K562 (cell line): ENCODE results near the gene TMEM107. TPM values are rescaled to one million over a fixed set of nuclear protein-coding genes. Genes with fewer than 3 reads are reported as not detected.

ENCODE experiments used
- ATAC-seq: fragments of 200-7000 bp; cut with Tn5 transposase; 3 replicates; pipeline ENCODE4 v1.9.1; 2020; ENCODE audit warnings: moderate library complexity
- BruUV-seq: library from RNA; stranded (reverse); fragments of 400-500 nt; replicated peaks from 2 replicates; lab custom pipeline; 2021; lab: Mats Ljungman, UMichigan
- CTCF ChIA-PET: fragments of 300-600 bp; formaldehyde crosslinking; extraction: SDS; loops from one replicate; lab custom pipeline; 2021; ENCODE audit warnings: low intra/inter-chr PET ratio; lab: Yijun Ruan, JAX
- POLR2A ChIA-PET: fragments of 300-600, 350-650 bp; sonication (Branson Sonifier 250); formaldehyde crosslinking; extraction: SDS; loops from one replicate; lab custom pipeline; 2021; ENCODE audit warnings: antibody characterized with exemption, inconsistent platforms; lab: Yijun Ruan, JAX
- DNase-seq, 4 experiments: peaks; one replicate each; pipeline versions ENCODE4 v3.0.0 to v3.0.0-alpha.2; 2011 to 2018; ENCODE audit warnings: low spot score in 3 of 4, mixed read lengths in 3 of 4; ENCODE audit errors: extremely low read depth in 1 of 4
- FAIRE-seq: peaks from 2 replicates; lab custom pipeline; 2011; peaks lifted over from hg19 to GRCh38; lab: Jason Lieb, UNC
- H2AFZ ChIP-seq: 2 replicates; pipeline ENCODE4 v1.6.0; 2011; ENCODE audit warnings: low read depth, low read length, control low read depth, inconsistent platforms
- H3K27ac ChIP-seq: fragments of 200-600 bp; 3 replicates; pipeline ENCODE4 v1.8.0; 2011; ENCODE audit warnings: low read depth, mild to moderate bottlenecking, control low read depth, inconsistent platforms, low read length, moderate library complexity, mixed read lengths; ENCODE audit errors: extremely low read depth
- H3K27me3 ChIP-seq, 2 experiments: fragments of 300-600 bp in 1 of 2; 2 replicates in 1 of 2; 3 replicates in 1 of 2; pipeline versions ENCODE4 v1.6.0 to v1.8.0; 2011; ENCODE audit warnings: inconsistent platforms in 2 of 2, low read length in 2 of 2, mild to moderate bottlenecking in 1 of 2, mixed read lengths in 1 of 2, moderate library complexity in 1 of 2; ENCODE audit not compliant: control insufficient read depth in 2 of 2, insufficient read depth in 2 of 2
- H3K36me3 ChIP-seq: fragments of 300-600 bp; 3 replicates; pipeline ENCODE4 v1.8.0; 2011; ENCODE audit warnings: mild to moderate bottlenecking, low read length, inconsistent platforms; ENCODE audit not compliant: control insufficient read depth, insufficient read depth
- H3K4me1 ChIP-seq, 2 experiments: fragments of 200-600 bp in 1 of 2; replicated peaks in 1 of 2; 2 replicates in 1 of 2; 3 replicates in 1 of 2; pipeline versions ENCODE4 v1.5.1 to v1.8.0; 2011; ENCODE audit warnings: inconsistent platforms in 2 of 2, low read length in 2 of 2, mild to moderate bottlenecking in 1 of 2, mixed read lengths in 1 of 2, moderate library complexity in 1 of 2; ENCODE audit not compliant: control insufficient read depth in 2 of 2, insufficient read depth in 2 of 2
- H3K4me2 ChIP-seq: 2 replicates; pipeline ENCODE4 v1.6.1; 2011; ENCODE audit warnings: low read length, control low read depth, inconsistent platforms, mixed read lengths; ENCODE audit not compliant: insufficient read depth
- H3K4me3 ChIP-seq: fragments of 200-600 bp; sonication (generic), shearing (Covaris generic); 2 replicates; pipeline ENCODE4 v1.5.1; 2016; ENCODE audit warnings: control low read depth, inconsistent platforms
- H3K79me2 ChIP-seq: fragments of 200-600 bp; 3 replicates; pipeline ENCODE4 v1.8.0; 2011; ENCODE audit warnings: low read length, inconsistent platforms; ENCODE audit not compliant: control insufficient read depth, insufficient read depth
- H3K9ac ChIP-seq, 2 experiments: 2 replicates each; pipeline versions ENCODE4 v1.6.0 to v1.6.1; 2011; ENCODE audit warnings: low read depth in 2 of 2, low read length in 2 of 2, control low read depth in 1 of 2, inconsistent platforms in 1 of 2, mild to moderate bottlenecking in 1 of 2, mixed read lengths in 1 of 2; ENCODE audit not compliant: insufficient read depth in 1 of 2
- H3K9me1 ChIP-seq: one replicate; pipeline ENCODE4 v1.6.0; 2011; ENCODE audit warnings: inconsistent platforms, mild to moderate bottlenecking, low read length, moderate library complexity; ENCODE audit not compliant: control insufficient read depth, insufficient read depth
- H3K9me3 ChIP-seq: replicated peaks from 2 replicates; pipeline ENCODE4 v1.5.1; 2011; ENCODE audit warnings: low read depth, low read length, inconsistent platforms; ENCODE audit not compliant: control insufficient read depth, insufficient read depth
- H4K20me1 ChIP-seq: replicated peaks from 2 replicates; pipeline ENCODE4 v1.6.1; 2011; ENCODE audit warnings: low read length, inconsistent platforms, mixed read lengths; ENCODE audit not compliant: control insufficient read depth, insufficient read depth
- EGR1 ChIP-seq: fragments of 450-650 bp; conservative IDR thresholded peaks from 2 replicates; pipeline ENCODE4 v1.6.1; 2017; ENCODE audit warnings: mild to moderate bottlenecking
- ELF4 ChIP-seq: fragments of 450-650 bp; formaldehyde crosslinking; IDR thresholded peaks from 2 replicates; pipeline ENCODE4 v1.4.0; 2022; ENCODE audit warnings: missing genetic modification characterization
- FOSL1 ChIP-seq: fragments of 200-800 bp; sonication (Bioruptor generic); conservative IDR thresholded peaks from 2 replicates; pipeline ENCODE4 v1.6.1; 2016; ENCODE audit warnings: missing genetic modification characterization, missing compliant biosample characterization
- ILK ChIP-seq: fragments of 450-650 bp; IDR thresholded peaks from 2 replicates; pipeline ENCODE4 v1.6.1; 2016; ENCODE audit warnings: missing genetic modification characterization, low read depth, mild to moderate bottlenecking, missing compliant biosample characterization, moderate library complexity, borderline replicate concordance
- MYC ChIP-seq, 2 experiments: fragments of 250-450 bp in 1 of 2; sonication (Bioruptor Pico) in 1 of 2; IDR thresholded peaks; 2 replicates each; pipeline versions ENCODE4 v1.5.1 to v1.6.1; 2012 to 2021; ENCODE audit warnings: low read depth in 2 of 2, borderline replicate concordance in 1 of 2, improper control_type of control experiment in 1 of 2, low read length in 1 of 2, mild to moderate bottlenecking in 1 of 2, moderate library complexity in 1 of 2
- NFRKB ChIP-seq: fragments of 450-650 bp; IDR thresholded peaks from 2 replicates; pipeline ENCODE4 v1.6.1; 2016; ENCODE audit warnings: low read depth
- WGBS: fragments of 100-300 bp; shearing (Covaris generic); methylation state at CpG from one replicate; pipeline ENCODE4 v1.1.6; 2016; ENCODE audit warnings: low coverage, mixed read lengths; ENCODE audit not compliant: insufficient coverage; ENCODE audit errors: missing lambda C conversion rate; 5-methylcytosine and 5-hydroxymethylcytosine counted together
- in situ Hi-C: fragments of 300-500 bp; cut with MboI; formaldehyde crosslinking; loops from 4 replicates; pipeline ENCODE4 v1.15.0; 2018; ENCODE audit warnings: inconsistent platforms, mixed read lengths
- intact Hi-C: fragments of 100-400 bp; cut with micrococcal nuclease; formaldehyde crosslinking; loops from 2 replicates; pipeline ENCODE4 v1.14.2; 2022
- polyA plus RNA-seq, 8 experiments: library from polyadenylated mRNA; depleted of rRNA in 4 of 8; stranded (reverse) in 5 of 8; unstranded in 3 of 8; fragments of >200 nt; fragmentation: Nextera tagmentation in 2 of 8; fragmentation: Illumina TruSeq in 1 of 8; extraction: Ambion mirVana in 2 of 8; extraction: Trizol in 1 of 8; gene quantifications; 2 replicates each; pipeline versions ENCODE4 v1.2.1 to v1.2.3, GENCODE V29; 2011 to 2014; ENCODE audit warnings: inconsistent platforms in 1 of 8, missing spikeins in 1 of 8
- total RNA-seq, 7 experiments: library from RNA; depleted of rRNA in 6 of 7; stranded (reverse); fragments of >200 nt in 6 of 7; fragmentation: Illumina TruSeq in 2 of 7; extraction: Trizol in 2 of 7; gene quantifications; 2 replicates each; pipeline versions ENCODE4 v1.2.1 to v1.2.3, GENCODE V29; 2011 to 2021; ENCODE audit warnings: low replicate concordance in 1 of 7
- TF ChIP-seq, protein P1 (sequence below): fragments of 250-450 bp; sonication (Bioruptor Pico); IDR thresholded peaks from 2 replicates; pipeline ENCODE4 v1.8.0; 2022; ENCODE audit warnings: moderate library complexity, mild to moderate bottlenecking, inconsistent platforms
- TF ChIP-seq, protein P2 (sequence below), 2 experiments: fragments of 450-650 bp; IDR thresholded peaks; 2 replicates each; pipeline ENCODE4 v1.6.1; 2016; ENCODE audit warnings: mild to moderate bottlenecking in 2 of 2, borderline replicate concordance in 1 of 2, low read depth in 1 of 2, moderate library complexity in 1 of 2
- TF ChIP-seq, protein P3 (sequence below): sonication (generic); formaldehyde crosslinking; IDR thresholded peaks from 2 replicates; pipeline ENCODE4 v1.8.0; 2023; ENCODE audit warnings: mild to moderate bottlenecking, missing genetic modification reagents

The TMEM107 gene
- total and polyA plus RNA-seq, 9 of the 15 experiments (the other 6 are each of a cell fraction or from before 2014, with no cell fraction given): 7.1 to 26.2 (median 16.9) TPM

DNA sequence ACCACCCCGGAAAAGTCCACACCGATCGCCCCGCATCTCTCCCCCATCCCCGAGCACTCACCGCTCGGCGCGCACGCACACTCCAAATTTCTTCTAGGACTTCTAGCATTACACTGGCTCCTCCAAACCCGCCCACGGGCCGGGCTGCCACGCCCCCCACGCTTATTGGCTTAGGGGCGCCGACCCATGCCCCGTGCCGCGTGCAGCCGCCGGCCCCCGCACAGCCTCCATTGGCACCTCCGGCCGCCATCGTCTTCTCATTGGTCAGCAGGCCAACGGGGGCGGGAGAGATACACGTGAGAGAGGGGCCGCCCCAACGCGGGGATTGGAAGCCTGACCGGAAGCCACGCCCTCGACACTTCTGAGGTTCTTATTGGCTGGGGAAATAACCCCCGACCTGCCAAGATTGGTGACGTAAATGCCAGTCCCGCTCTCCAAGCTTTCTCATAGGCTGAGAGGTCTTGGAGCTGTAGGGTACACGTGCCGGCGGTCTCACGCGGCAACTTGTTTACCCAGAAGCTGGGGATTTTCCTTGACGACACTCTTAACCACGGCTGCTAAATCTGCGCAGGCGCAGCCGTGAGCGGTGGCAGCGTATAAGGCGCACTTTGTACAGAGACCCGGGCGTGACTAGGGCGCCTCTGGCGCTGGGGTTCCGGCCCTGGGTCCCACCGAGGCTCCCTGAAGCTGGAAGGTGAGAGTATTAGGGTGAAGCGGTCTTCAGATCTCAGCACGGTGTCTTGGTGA lies 19.8 kb downstream of the TMEM107 start:
- in situ Hi-C loops: no loop called here
- peak; percentile 74 for TF ChIP-seq MYC (IDR thresholded peaks at IDR 0.05; ENCODE audit: low read depth, low read length)
- no peak for TF ChIP-seq MYC (CRISPR knock-in tag; IDR thresholded peaks at IDR 0.05; ENCODE audit: borderline replicate concordance, low read depth)
- peak; percentile 99 for TF ChIP-seq EGR1
- TF ChIP-seq FOSL1 (tag): no peak
- TF ChIP-seq NFRKB: no peak
- TF ChIP-seq, protein P1, sequence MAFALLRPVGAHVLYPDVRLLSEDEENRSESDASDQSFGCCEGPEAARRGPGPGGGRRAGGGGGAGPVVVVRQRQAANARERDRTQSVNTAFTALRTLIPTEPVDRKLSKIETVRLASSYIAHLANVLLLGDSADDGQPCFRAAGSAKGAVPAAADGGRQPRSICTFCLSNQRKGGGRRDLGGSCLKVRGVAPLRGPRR (CRISPR knock-in tag): no peak
- TF ChIP-seq ELF4 (CRISPR knock-in tag): peak; percentile 56; the same call in 1 of the 2 replicates
- TF ChIP-seq, protein P2, sequence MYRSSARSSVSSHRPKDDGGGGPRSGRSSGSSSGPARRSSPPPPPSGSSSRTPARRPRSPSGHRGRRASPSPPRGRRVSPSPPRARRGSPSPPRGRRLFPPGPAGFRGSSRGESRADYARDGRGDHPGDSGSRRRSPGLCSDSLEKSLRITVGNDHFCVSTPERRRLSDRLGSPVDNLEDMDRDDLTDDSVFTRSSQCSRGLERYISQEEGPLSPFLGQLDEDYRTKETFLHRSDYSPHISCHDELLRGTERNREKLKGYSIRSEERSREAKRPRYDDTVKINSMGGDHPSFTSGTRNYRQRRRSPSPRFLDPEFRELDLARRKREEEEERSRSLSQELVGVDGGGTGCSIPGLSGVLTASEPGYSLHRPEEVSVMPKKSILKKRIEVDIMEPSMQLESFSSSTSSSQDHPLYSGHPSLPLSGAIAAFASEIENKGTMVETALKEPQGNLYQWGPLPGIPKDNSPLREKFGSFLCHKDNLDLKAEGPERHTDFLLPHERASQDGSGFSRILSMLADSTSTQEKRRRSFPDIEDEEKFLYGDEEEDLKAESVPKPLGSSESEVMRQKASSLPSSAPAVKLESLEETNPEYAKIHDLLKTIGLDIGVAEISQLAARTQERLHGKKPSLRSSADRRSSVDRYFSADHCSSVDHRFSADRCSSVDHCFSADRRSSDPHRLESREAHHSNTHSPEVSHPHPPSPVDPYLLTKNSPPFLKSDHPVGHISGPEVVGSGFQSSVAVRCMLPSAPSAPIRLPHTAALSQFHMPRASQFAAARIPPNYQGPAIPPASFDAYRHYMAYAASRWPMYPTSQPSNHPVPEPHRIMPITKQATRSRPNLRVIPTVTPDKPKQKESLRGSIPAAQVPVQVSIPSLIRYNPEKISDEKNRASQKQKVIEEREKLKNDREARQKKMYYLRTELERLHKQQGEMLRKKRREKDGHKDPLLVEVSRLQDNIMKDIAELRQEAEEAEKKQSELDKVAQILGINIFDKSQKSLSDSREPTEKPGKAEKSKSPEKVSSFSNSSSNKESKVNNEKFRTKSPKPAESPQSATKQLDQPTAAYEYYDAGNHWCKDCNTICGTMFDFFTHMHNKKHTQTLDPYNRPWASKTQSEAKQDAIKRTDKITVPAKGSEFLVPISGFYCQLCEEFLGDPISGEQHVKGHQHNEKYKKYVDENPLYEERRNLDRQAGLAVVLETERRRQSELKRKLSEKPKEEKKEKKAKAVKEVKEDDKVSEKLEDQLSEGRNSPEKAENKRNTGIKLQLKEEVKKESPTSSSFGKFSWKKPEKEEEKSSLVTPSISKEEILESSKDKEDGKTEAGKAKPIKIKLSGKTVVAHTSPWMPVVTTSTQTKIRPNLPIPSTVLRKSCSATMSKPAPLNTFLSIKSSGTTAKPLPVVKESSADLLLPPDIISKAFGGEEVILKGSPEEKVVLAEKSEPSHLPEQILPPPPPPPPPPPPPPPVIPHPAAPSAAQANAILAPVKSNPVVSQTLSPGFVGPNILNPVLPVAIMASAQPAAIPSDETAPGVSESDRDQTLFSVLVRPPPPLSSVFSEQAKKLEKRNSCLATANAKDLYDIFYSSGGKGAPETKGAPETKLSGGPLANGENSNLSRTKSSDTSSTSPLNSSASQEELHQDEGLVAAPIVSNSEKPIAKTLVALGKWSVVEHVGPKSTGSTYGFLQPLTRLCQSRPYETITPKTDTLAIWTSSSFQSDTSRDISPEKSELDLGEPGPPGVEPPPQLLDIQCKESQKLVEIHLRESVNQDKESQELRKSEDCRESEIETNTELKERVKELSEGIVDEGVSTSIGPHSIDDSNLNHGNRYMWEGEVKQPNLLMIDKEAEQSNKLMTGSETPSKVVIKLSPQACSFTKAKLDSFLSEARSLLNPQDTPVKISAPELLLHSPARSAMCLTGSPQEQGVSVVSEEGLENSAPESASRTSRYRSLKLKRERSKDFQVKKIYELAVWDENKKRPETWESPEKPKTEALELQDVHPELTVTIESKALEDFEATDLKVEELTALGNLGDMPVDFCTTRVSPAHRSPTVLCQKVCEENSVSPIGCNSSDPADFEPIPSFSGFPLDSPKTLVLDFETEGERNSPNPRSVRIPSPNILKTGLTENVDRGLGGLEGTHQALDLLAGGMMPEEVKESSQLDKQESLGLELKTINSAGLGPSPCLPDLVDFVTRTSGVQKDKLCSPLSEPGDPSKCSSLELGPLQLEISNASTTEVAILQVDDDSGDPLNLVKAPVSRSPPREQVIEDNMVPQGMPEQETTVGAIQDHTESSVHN (IDR thresholded peaks at IDR 0.05; ENCODE audit: borderline replicate concordance in 1 of 2, low read depth in 1 of 2): peak in 1 of 2 experiments; percentile 95; a peak in 2 of 4 replicates
- TF ChIP-seq, protein P3, sequence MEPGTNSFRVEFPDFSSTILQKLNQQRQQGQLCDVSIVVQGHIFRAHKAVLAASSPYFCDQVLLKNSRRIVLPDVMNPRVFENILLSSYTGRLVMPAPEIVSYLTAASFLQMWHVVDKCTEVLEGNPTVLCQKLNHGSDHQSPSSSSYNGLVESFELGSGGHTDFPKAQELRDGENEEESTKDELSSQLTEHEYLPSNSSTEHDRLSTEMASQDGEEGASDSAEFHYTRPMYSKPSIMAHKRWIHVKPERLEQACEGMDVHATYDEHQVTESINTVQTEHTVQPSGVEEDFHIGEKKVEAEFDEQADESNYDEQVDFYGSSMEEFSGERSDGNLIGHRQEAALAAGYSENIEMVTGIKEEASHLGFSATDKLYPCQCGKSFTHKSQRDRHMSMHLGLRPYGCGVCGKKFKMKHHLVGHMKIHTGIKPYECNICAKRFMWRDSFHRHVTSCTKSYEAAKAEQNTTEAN (CRISPR knock-in tag): no peak
- no peak for TF ChIP-seq ILK (tag)

More for the DNA sequence above, 19.8 kb downstream of the TMEM107 start:
- no peaks in the 10 kb centered on the region for H3K27me3 ChIP-seq
- H4K20me1 ChIP-seq: 0 out of 2 replicates have a peak, but pooled peaks cover 6% of the 10 kb centered on the region
- H3K4me1 ChIP-seq: peaks cover 42 to 68% of the 10 kb centered on the region in 2 experiments
- WGBS: under 1% methylated on average over 36 of the region's 59 CpGs
- peak; percentile 98 for FAIRE-seq
- BruUV-seq: no TSS peak
- H3K9ac ChIP-seq: peak overlapping the region; percentile 76 to 95
- ATAC-seq: peak; percentile 83
- ChIA-PET POLR2A (interaction anchor here (0.6 to 8.6 kb wide), 10 partner anchors 15 to 874 kb away, joined by 3 to 105 read pairs (median 3); partner anchors contain the start of gene AURKB), CTCF (no interaction called here)
- no peaks in the 10 kb centered on the region for H3K9me3 ChIP-seq
- peak overlapping the region; percentile 52 for H3K4me3 ChIP-seq
- no peaks in the 10 kb centered on the region for H3K9me1 ChIP-seq
- peaks cover 23% of the 10 kb centered on the region; the same call in 2 of the 3 replicates for H3K36me3 ChIP-seq
- intact Hi-C loops: loop anchor here (1.0 kb wide), 2 partner anchors 18 to 36 kb away; no protein-coding TSS in a partner anchor
- H3K27ac ChIP-seq: peak overlapping the region; percentile 86
- H2AFZ ChIP-seq: peak overlapping the region; percentile 77
- H3K4me2 ChIP-seq: peak overlapping the region; percentile 90
- peaks cover 48% of the 10 kb centered on the region for H3K79me2 ChIP-seq
- peak; percentile 88 to 99 (median 92) for DNase-seq
